A549 (cell line): Measurements from ENCODE around the gene CEP85.

Experiments used
- CBX8 ChIP-seq: fragments of 200-600 bp; sonication (generic); IDR thresholded peaks from 2 replicates; pipeline ENCODE4 v1.6.1; 2016
- CEBPB ChIP-seq, 2 experiments: fragments of >200 bp in 1 of 2; sonication (Bioruptor Twin) in 1 of 2; formaldehyde crosslinking in 1 of 2; IDR thresholded peaks; 2 replicates each; pipeline ENCODE4 v1.6.1; 2012 to 2016
- JUNB ChIP-seq: fragments of >200 bp; sonication (Bioruptor Twin); formaldehyde crosslinking; IDR thresholded peaks from 2 replicates; pipeline ENCODE4 v1.6.1; 2016
- PHF8 ChIP-seq: fragments of 200-600 bp; sonication (generic); IDR thresholded peaks from 2 replicates; pipeline ENCODE4 v1.6.1; 2016; ENCODE audit warnings: low read depth, mild to moderate bottlenecking, antibody characterized with exemption, moderate library complexity, borderline replicate concordance
- POLR2A ChIP-seq: IDR thresholded peaks from 2 replicates; pipeline ENCODE4 v1.6.1; 2012; ENCODE audit warnings: mild to moderate bottlenecking, low read length
- TF ChIP-seq, protein P1 (sequence below): fragments of 200-600 bp; sonication (generic); IDR thresholded peaks from 2 replicates; pipeline ENCODE4 v1.6.1; 2016; ENCODE audit warnings: antibody characterized with exemption, mild to moderate bottlenecking, moderate library complexity
- TF ChIP-seq, protein P2 (sequence below): fragments of >200 bp; sonication (Bioruptor Twin); formaldehyde crosslinking; IDR thresholded peaks from 3 replicates; pipeline ENCODE4 v1.5.1; 2016

DNA sequence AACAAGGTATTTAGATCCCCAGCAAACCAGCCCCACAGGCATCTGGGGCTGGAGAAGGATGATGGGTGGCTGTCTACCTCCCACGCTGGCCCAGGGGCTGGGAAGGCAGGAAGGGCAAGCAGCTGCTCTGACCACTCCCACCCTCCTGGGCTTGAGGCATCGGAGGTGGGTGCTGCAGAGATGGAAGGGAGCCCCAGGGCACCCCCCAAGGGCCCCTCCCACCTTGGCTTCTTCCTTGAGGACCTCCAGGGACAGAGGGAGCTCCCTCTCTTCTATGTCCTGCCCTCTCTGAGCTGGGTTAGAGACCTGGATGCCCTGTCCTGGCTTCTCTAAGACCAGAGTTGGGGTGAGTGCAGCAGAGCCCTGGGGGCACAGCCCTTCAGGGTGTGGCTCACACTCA, 86.9 kb downstream of the CEP85 start:
- TF ChIP-seq, protein P1, sequence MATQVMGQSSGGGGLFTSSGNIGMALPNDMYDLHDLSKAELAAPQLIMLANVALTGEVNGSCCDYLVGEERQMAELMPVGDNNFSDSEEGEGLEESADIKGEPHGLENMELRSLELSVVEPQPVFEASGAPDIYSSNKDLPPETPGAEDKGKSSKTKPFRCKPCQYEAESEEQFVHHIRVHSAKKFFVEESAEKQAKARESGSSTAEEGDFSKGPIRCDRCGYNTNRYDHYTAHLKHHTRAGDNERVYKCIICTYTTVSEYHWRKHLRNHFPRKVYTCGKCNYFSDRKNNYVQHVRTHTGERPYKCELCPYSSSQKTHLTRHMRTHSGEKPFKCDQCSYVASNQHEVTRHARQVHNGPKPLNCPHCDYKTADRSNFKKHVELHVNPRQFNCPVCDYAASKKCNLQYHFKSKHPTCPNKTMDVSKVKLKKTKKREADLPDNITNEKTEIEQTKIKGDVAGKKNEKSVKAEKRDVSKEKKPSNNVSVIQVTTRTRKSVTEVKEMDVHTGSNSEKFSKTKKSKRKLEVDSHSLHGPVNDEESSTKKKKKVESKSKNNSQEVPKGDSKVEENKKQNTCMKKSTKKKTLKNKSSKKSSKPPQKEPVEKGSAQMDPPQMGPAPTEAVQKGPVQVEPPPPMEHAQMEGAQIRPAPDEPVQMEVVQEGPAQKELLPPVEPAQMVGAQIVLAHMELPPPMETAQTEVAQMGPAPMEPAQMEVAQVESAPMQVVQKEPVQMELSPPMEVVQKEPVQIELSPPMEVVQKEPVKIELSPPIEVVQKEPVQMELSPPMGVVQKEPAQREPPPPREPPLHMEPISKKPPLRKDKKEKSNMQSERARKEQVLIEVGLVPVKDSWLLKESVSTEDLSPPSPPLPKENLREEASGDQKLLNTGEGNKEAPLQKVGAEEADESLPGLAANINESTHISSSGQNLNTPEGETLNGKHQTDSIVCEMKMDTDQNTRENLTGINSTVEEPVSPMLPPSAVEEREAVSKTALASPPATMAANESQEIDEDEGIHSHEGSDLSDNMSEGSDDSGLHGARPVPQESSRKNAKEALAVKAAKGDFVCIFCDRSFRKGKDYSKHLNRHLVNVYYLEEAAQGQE, result no peak
- no peak for TF ChIP-seq PHF8
- no peak for TF ChIP-seq CEBPB (IDR thresholded peaks at IDR 0.05)
- no peak for TF ChIP-seq POLR2A
- TF ChIP-seq, protein P2, sequence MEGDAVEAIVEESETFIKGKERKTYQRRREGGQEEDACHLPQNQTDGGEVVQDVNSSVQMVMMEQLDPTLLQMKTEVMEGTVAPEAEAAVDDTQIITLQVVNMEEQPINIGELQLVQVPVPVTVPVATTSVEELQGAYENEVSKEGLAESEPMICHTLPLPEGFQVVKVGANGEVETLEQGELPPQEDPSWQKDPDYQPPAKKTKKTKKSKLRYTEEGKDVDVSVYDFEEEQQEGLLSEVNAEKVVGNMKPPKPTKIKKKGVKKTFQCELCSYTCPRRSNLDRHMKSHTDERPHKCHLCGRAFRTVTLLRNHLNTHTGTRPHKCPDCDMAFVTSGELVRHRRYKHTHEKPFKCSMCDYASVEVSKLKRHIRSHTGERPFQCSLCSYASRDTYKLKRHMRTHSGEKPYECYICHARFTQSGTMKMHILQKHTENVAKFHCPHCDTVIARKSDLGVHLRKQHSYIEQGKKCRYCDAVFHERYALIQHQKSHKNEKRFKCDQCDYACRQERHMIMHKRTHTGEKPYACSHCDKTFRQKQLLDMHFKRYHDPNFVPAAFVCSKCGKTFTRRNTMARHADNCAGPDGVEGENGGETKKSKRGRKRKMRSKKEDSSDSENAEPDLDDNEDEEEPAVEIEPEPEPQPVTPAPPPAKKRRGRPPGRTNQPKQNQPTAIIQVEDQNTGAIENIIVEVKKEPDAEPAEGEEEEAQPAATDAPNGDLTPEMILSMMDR, result no peak
- TF ChIP-seq CBX8, result no peak
- no peak for TF ChIP-seq JUNB
